Neural cell (in vitro differentiated cells): ENCODE measurements around the gene SECISBP2. TPM values are rescaled to one million over a fixed set of nuclear protein-coding genes. Genes with fewer than 3 reads are reported as not detected.

Source experiments
- H2AFZ ChIP-seq: fragments of 200-600, 300-800 bp; sonication (generic), shearing (Covaris generic); 2 replicates; pipeline ENCODE4 v1.6.0; 2014; ENCODE audit warnings: low read depth, mild to moderate bottlenecking, antibody characterized with exemption, low read length, moderate library complexity
- H3F3A ChIP-seq: fragments of 200-600 bp; shearing (Covaris generic); 2 replicates; pipeline ENCODE4 v1.6.1; 2016; ENCODE audit warnings: mild to moderate bottlenecking, moderate library complexity, mixed read lengths, antibody characterized with exemption, low read length; ENCODE audit not compliant: insufficient read depth, poor library complexity, severe bottlenecking
- H3K27ac ChIP-seq: fragments of 200-600, 300-800 bp; sonication (generic), shearing (Covaris generic); 2 replicates; pipeline ENCODE4 v1.5.1; 2014; ENCODE audit warnings: mild to moderate bottlenecking, low read length, moderate library complexity
- H3K27me3 ChIP-seq: fragments of 300-800, 200-600 bp; sonication (generic), shearing (Covaris generic); 2 replicates; pipeline ENCODE4 v1.6.0; 2014; ENCODE audit warnings: mild to moderate bottlenecking, low read depth, low read length, moderate library complexity; ENCODE audit not compliant: insufficient read depth
- H3K36me3 ChIP-seq: fragments of 300-800, 200-600 bp; sonication (generic), shearing (Covaris generic); 2 replicates; pipeline ENCODE4 v1.5.1; 2014; ENCODE audit warnings: mild to moderate bottlenecking, antibody characterized with exemption, low read length, moderate library complexity; ENCODE audit not compliant: insufficient read depth
- H3K4me2 ChIP-seq: fragments of 300-800, 200-600 bp; sonication (generic), shearing (Covaris generic); 2 replicates; pipeline ENCODE4 v1.6.0; 2014; ENCODE audit warnings: mild to moderate bottlenecking, low read length
- H3K4me3 ChIP-seq: fragments of 300-800, 200-600 bp; sonication (generic), shearing (Covaris generic); 2 replicates; pipeline ENCODE4 v1.5.1; 2014; ENCODE audit warnings: mild to moderate bottlenecking, low read length, moderate library complexity
- H3K79me2 ChIP-seq: fragments of 200-600 bp; shearing (Covaris generic); replicated peaks from 2 replicates; pipeline ENCODE4 v1.6.0; 2014; ENCODE audit warnings: mild to moderate bottlenecking, low read length, moderate library complexity; ENCODE audit not compliant: insufficient read depth
- H3K9ac ChIP-seq: fragments of 300-800, 200-600 bp; sonication (generic), shearing (Covaris generic); 2 replicates; pipeline ENCODE4 v1.6.1; 2016; ENCODE audit warnings: mild to moderate bottlenecking, low read length, mixed read lengths
- H3K9me2 ChIP-seq: fragments of 200-600 bp; shearing (Covaris generic); 2 replicates; pipeline ENCODE4 v1.6.1; 2016; ENCODE audit warnings: mild to moderate bottlenecking, low read length, mixed read lengths; ENCODE audit not compliant: insufficient read depth
- H3K9me3 ChIP-seq: fragments of 200-600, 300-800 bp; sonication (generic), shearing (Covaris generic); 2 replicates; pipeline ENCODE4 v1.6.1; 2016; ENCODE audit warnings: mild to moderate bottlenecking, mixed run types, low read length, moderate library complexity, mixed read lengths
- H4K20me1 ChIP-seq: fragments of 200-600 bp; shearing (Covaris generic); 2 replicates; pipeline ENCODE4 v1.6.1; 2016; ENCODE audit warnings: mild to moderate bottlenecking, mixed run types; ENCODE audit not compliant: insufficient read depth
- CTCF ChIP-seq: fragments of 450-650 bp; IDR thresholded peaks from 2 replicates; pipeline ENCODE4 v1.5.1; 2014; ENCODE audit warnings: antibody characterized with exemption, mild to moderate bottlenecking, moderate library complexity; ENCODE audit not compliant: poor library complexity, severe bottlenecking
- EP300 ChIP-seq: fragments of 450-650 bp; conservative IDR thresholded peaks from 2 replicates; pipeline ENCODE4 v1.6.1; 2014; ENCODE audit warnings: antibody characterized with exemption, mild to moderate bottlenecking, moderate library complexity; ENCODE audit not compliant: poor library complexity, severe bottlenecking
- EZH2 ChIP-seq: fragments of 200-600, 300-800 bp; shearing (Covaris generic), sonication (generic); IDR thresholded peaks from 2 replicates; pipeline ENCODE4 v1.6.1; 2014; ENCODE audit warnings: antibody characterized with exemption, low read length, borderline replicate concordance, mild to moderate bottlenecking; ENCODE audit not compliant: insufficient read depth, poor library complexity, severe bottlenecking
- MXI1 ChIP-seq: fragments of 450-650 bp; conservative IDR thresholded peaks from 2 replicates; pipeline ENCODE4 v1.6.1; 2014; ENCODE audit warnings: antibody characterized with exemption, mild to moderate bottlenecking; ENCODE audit not compliant: poor library complexity, severe bottlenecking
- POLR2AphosphoS5 ChIP-seq: IDR thresholded peaks from 2 replicates; pipeline ENCODE4 v1.6.1; 2012
- RAD21 ChIP-seq: fragments of 450-650 bp; conservative IDR thresholded peaks from 2 replicates; pipeline ENCODE4 v1.6.1; 2014; ENCODE audit warnings: antibody characterized with exemption, mild to moderate bottlenecking, moderate library complexity
- REST ChIP-seq: IDR thresholded peaks from 2 replicates; pipeline ENCODE4 v1.6.1; 2012; ENCODE audit warnings: borderline replicate concordance
- SMC3 ChIP-seq: fragments of 450-650 bp; conservative IDR thresholded peaks from 2 replicates; pipeline ENCODE4 v1.6.1; 2014; ENCODE audit warnings: antibody characterized with exemption, mild to moderate bottlenecking, moderate library complexity; ENCODE audit not compliant: poor library complexity
- TAF1 ChIP-seq: IDR thresholded peaks from 2 replicates; pipeline ENCODE4 v1.6.1; 2012; ENCODE audit warnings: low read depth
- polyA plus RNA-seq: library from polyadenylated mRNA; depleted of rRNA; stranded (reverse); fragments of >200 nt; gene quantifications from 2 replicates; pipeline ENCODE4 v1.2.3, GENCODE V29; 2014

The SECISBP2 gene
- polyA plus RNA-seq, 1 donor from 2014 or later, result 121 TPM

- Histone ChIP-seq H4K20me1 (no peaks in the 10 kb centered on the region), H3F3A (no peaks in the 10 kb centered on the region), H2AFZ (no peak overlapping the region), H3K4me3 (no peak overlapping the region), H3K79me2 (no peaks in the 10 kb centered on the region), H3K27me3 (no peaks in the 10 kb centered on the region), H3K4me2 (no peak overlapping the region), H3K9me3 (no peaks in the 10 kb centered on the region), H3K27ac (no peak overlapping the region), H3K36me3 (peaks cover 11% of the 10 kb centered on the region), H3K9ac (no peak overlapping the region), H3K9me2 (no peaks in the 10 kb centered on the region)
- TF ChIP-seq CTCF (no peak), SMC3 (no peak), POLR2AphosphoS5 (no peak), EZH2 (no peak), TAF1 (no peak)
Measured at GRCh38 chr9:89360465-89360864, 42.2 kb downstream of the SECISBP2 start.

DNA sequence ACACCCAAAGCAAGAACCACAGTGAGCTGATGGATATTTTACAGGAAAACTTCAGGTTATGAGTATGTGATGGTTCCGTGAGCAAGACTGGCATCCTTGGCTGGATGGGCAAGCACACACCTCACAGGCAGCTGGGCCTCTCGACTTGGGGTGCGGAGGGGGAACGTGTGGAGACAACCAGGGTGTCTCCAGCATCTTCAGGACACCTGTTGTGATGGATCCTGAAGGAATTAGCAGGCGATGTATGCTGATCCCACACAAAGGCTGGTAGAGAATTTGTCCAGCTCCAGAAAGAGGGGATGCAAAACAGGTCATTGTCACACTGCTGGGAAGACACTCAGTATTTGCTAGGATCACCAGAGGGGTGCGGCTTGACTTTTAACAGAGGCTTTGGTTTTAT is 42.7 kb downstream of the SECISBP2 start:
- Histone ChIP-seq H3K27me3 (no peaks in the 10 kb centered on the region), H3F3A (no peaks in the 10 kb centered on the region), H3K79me2 (no peaks in the 10 kb centered on the region), H3K9ac (no peak overlapping the region), H3K27ac (no peak overlapping the region), H2AFZ (no peak overlapping the region), H4K20me1 (no peaks in the 10 kb centered on the region), H3K9me2 (no peaks in the 10 kb centered on the region), H3K9me3 (no peaks in the 10 kb centered on the region), H3K36me3 (peaks cover 11% of the 10 kb centered on the region), H3K4me3 (no peak overlapping the region), H3K4me2 (no peak overlapping the region)
- no peak for TF ChIP-seq EP300
- TF ChIP-seq EZH2, result no peak
- TF ChIP-seq SMC3, result no peak
- TF ChIP-seq CTCF, result no peak
- TF ChIP-seq TAF1, result no peak

DNA sequence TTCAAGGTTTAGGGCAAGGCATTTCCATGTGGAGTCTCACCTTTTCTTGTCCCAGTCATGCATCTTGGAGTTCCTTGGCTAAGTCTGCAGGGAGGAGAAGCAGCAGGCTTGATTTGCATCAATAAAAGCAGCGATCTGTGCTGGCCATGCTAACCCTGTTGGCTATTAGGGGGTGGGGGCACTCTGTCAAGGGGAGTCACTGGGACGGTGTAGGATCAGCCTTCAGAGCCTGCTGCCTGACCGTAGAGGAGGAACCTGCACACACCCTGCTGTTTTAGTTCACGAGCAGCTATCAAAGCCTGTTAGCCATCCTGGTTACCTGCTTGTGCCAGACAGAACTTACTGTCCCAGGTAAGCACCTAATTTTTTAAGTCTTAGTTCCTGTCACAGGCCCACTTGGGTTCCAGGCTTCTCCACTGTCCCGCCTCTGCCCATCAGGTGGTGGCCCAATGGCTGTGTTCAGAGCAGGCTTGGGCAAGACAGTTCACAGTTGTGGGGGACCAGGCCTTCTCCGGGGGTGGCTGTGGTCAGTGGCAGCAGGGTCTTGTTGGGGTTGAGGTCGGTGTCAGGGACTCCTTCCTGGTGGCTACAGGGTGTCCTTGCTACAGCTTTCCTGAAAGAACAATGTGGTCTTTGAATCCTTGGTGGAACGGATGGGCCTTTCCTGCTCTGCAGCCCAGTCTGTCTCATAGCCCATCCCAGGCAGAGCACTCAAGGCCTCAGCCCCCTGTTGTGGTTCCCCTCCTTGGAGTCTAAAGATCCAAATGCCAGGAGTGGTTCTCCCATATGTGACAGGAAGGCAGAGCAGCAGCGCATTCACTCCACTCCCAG is 43.7 kb downstream of the SECISBP2 start:
- Histone ChIP-seq H3K9me2 (no peaks in the 10 kb centered on the region), H3F3A (no peaks in the 10 kb centered on the region), H3K79me2 (no peaks in the 10 kb centered on the region), H3K9me3 (no peaks in the 10 kb centered on the region), H3K4me3 (no peak overlapping the region), H3K9ac (no peak overlapping the region), H3K27me3 (no peaks in the 10 kb centered on the region), H3K36me3 (peaks cover 11% of the 10 kb centered on the region), H4K20me1 (no peaks in the 10 kb centered on the region), H3K4me2 (no peak overlapping the region), H3K27ac (no peak overlapping the region), H2AFZ (no peak overlapping the region)
- no peak for TF ChIP-seq POLR2AphosphoS5
- TF ChIP-seq MXI1, result no peak
- no peak for TF ChIP-seq CTCF
- no peak for TF ChIP-seq SMC3
- no peak for TF ChIP-seq REST
- no peak for TF ChIP-seq RAD21
- no peak for TF ChIP-seq EP300
- TF ChIP-seq EZH2, result no peak
- no peak for TF ChIP-seq TAF1
